Left lung (tissue), 10 donors: Measurements from ENCODE around the gene GBA3. TPM values are rescaled to one million over a fixed set of nuclear protein-coding genes. Genes with fewer than 3 reads are reported as not detected.

Source experiments
- ATAC-seq: fragments of 200-7000 bp; cut with Tn5 transposase; one replicate; pipeline ENCODE4 v1.9.1; 2020; ENCODE audit warnings: moderate library complexity
- DNase-seq, 4 donors: peaks; one replicate each; pipeline ENCODE4 v3.0.0-alpha.2; 2013 to 2020
- H3K27ac ChIP-seq, 2 donors: fragments of 200-600 bp; sonication (generic) in 1 of 2; one replicate each; pipeline versions ENCODE4 v1.5.0 to v1.8.0; 2020 to 2021
- H3K27me3 ChIP-seq, 2 donors: fragments of 200-600 bp; sonication (generic) in 1 of 2; one replicate each; pipeline versions ENCODE4 v1.5.0 to v1.8.0; 2020 to 2021
- H3K36me3 ChIP-seq, 2 donors: fragments of 200-600 bp; sonication (generic) in 1 of 2; one replicate each; pipeline versions ENCODE4 v1.5.0 to v1.8.0; 2020 to 2021
- H3K4me1 ChIP-seq, 2 donors: fragments of 200-600 bp; one replicate each; pipeline ENCODE4 v1.8.0; 2021
- H3K4me3 ChIP-seq, 2 donors: fragments of 200-600 bp; sonication (generic) in 1 of 2; one replicate each; pipeline versions ENCODE4 v1.5.0 to v1.8.0; 2020 to 2021; ENCODE audit warnings: mild to moderate bottlenecking in 1 of 2
- H3K9me3 ChIP-seq, 2 donors: fragments of 200-600 bp; sonication (generic) in 1 of 2; one replicate each; pipeline versions ENCODE4 v1.5.0 to v1.8.0; 2020 to 2021
- intact Hi-C, 2 donors: fragments of 100-400 bp; cut with DNase I; formaldehyde crosslinking; loops; one replicate each; pipeline versions ENCODE4 v1.11.2 to v1.14.2; 2022
- polyA plus RNA-seq, 6 donors: library from polyadenylated mRNA; unstranded; fragments of 120-200 nt; gene quantifications; one replicate each; pipeline ENCODE4 v1.2.1, GENCODE V29; 2013; ENCODE audit not compliant: insufficient read length in 6 of 6
- total RNA-seq, 2 donors: library from RNA; stranded (reverse); fragmentation: NEBNext Ultra II Directional; extraction: Animal tissue kit (Norgen Biotek cat#: 25700); gene quantifications; one replicate each; pipeline ENCODE4 v1.2.1, GENCODE V29; 2021
- TF ChIP-seq, protein P1 (sequence below), 2 donors: fragments of 200-600 bp; sonication (generic) in 1 of 2; IDR thresholded peaks; one replicate each; pipeline versions ENCODE4 v1.5.0 to v1.8.0; 2021; ENCODE audit warnings: antibody characterized with exemption in 2 of 2
- donor health status: DM: no; HTN: yes; CAD: no.
- donor health status: DM: no; HTN: no; CAD: no.

The GBA3 gene
- total and polyA plus RNA-seq, 8 donors = 0.07 to 0.14 (median 0.13) TPM; not detected in 5

DNA sequence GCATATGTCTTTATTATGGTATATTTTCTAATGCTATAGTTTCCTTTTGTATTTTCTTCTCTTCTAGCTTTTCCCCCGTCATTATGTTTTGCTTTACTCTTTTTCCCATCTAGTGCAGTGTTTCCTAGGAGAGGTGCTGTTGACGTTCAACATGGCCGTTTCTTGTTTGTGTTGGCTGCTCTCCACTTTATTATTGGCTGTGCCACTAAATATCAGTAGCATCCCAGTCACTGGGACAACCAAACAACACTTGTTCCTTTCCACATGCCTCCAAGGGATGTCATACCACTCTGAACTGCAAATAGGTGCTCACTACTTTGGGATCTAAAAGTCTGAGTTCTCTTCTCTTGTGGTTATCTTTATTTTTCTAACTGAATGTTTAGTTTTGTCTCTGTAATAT, 26.5 kb downstream of the GBA3 start:
- ATAC-seq (no peak), DNase-seq (no peak)
- no peaks in the 10 kb centered on the region for H3K36me3 ChIP-seq
- intact Hi-C loops = no loop called here
- H3K9me3 ChIP-seq = peaks cover 0 to 1% of the 10 kb centered on the region in 2 donors
- H3K4me1 ChIP-seq = no peaks in the 10 kb centered on the region
- H3K27me3 ChIP-seq = no peaks in the 10 kb centered on the region
- TF ChIP-seq, protein P1, sequence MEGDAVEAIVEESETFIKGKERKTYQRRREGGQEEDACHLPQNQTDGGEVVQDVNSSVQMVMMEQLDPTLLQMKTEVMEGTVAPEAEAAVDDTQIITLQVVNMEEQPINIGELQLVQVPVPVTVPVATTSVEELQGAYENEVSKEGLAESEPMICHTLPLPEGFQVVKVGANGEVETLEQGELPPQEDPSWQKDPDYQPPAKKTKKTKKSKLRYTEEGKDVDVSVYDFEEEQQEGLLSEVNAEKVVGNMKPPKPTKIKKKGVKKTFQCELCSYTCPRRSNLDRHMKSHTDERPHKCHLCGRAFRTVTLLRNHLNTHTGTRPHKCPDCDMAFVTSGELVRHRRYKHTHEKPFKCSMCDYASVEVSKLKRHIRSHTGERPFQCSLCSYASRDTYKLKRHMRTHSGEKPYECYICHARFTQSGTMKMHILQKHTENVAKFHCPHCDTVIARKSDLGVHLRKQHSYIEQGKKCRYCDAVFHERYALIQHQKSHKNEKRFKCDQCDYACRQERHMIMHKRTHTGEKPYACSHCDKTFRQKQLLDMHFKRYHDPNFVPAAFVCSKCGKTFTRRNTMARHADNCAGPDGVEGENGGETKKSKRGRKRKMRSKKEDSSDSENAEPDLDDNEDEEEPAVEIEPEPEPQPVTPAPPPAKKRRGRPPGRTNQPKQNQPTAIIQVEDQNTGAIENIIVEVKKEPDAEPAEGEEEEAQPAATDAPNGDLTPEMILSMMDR (IDR thresholded peaks at IDR 0.05) = no peak
- H3K27ac ChIP-seq = no peak overlapping the region
- H3K4me3 ChIP-seq = no peak overlapping the region

DNA sequence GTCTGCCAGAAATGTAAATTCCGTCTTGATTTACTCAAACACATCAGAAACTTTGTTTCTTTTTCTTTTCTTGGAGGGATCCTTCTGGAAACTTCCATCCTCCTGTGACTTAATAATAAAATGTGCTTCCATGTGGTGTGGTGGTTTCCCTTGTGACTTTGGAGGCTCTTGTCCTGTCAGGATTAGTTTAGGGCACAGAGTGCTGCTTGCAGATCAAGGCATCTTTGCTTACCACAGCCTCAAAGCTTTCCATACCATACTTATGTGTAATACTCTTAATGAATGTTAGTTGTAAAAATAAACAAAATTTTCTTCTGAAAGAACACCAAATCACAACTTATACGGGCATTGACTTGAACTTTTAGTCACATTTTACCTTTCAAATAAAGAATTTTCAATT, 27.4 kb downstream of the GBA3 start:
- no peaks in the 10 kb centered on the region for H3K36me3 ChIP-seq
- H3K27ac ChIP-seq = no peak overlapping the region
- no peak for ATAC-seq
- H3K9me3 ChIP-seq = peaks cover 0 to 1% of the 10 kb centered on the region in 2 donors
- TF ChIP-seq, protein P1 (IDR thresholded peaks at IDR 0.05) = no peak
- no peaks in the 10 kb centered on the region for H3K27me3 ChIP-seq
- intact Hi-C loops = no loop called here
- no peaks in the 10 kb centered on the region for H3K4me1 ChIP-seq
- H3K4me3 ChIP-seq = no peak overlapping the region
- no peak for DNase-seq

DNA sequence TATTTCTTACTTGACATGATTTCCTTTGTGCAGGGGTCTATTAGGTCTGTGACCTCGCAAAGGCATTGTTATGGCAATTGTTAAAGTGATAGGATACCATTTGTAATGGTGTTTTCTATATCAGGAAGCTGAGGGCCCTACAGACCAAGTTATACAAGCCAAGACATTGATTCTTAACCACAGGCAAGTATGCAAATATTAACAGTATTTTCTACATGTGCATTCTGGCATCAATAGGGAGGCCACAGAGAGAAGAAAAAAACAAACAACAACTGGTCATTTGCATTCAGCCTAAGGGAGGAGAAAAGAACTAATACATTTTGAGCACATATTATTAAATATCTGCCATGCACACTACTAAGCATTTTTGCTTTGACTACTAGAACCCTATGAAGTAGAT, 28.5 kb downstream of the GBA3 start:
- H3K4me3 ChIP-seq = no peak overlapping the region
- H3K4me1 ChIP-seq = no peaks in the 10 kb centered on the region
- intact Hi-C loops = no loop called here
- H3K27me3 ChIP-seq = no peaks in the 10 kb centered on the region
- no peaks in the 10 kb centered on the region for H3K36me3 ChIP-seq
- no peak overlapping the region for H3K27ac ChIP-seq
- no peak for ATAC-seq
- H3K9me3 ChIP-seq = peaks cover 0 to 1% of the 10 kb centered on the region in 2 donors
- TF ChIP-seq, protein P1 (IDR thresholded peaks at IDR 0.05) = no peak
- DNase-seq = no peak

DNA sequence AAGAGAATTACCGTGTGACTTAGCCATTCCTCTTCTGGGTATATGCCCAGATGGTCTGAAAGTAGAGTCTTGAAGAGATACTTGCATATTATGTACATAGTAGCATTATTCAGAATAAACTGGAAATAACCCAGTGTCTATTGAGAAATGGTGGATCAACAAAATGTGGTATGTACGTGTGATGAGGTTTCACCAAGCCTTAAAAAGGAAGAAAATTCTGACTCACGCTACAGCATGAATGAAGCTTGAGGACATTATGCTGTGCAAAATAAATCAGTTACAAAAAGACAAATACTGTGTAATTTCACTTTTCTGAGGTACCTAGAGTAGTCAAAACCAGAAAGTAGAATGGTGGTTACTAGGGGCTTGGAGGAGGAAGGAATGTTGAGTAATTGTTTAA, 37.3 kb downstream of the GBA3 start:
- no peak for DNase-seq
- no peak for ATAC-seq
- H3K36me3 ChIP-seq = no peaks in the 10 kb centered on the region
- H3K9me3 ChIP-seq = no peaks in the 10 kb centered on the region
- H3K27ac ChIP-seq = no peak overlapping the region
- H3K4me1 ChIP-seq = no peaks in the 10 kb centered on the region
- TF ChIP-seq, protein P1 (IDR thresholded peaks at IDR 0.05) = no peak
- intact Hi-C loops = no loop called here
- H3K27me3 ChIP-seq = no peaks in the 10 kb centered on the region
- no peak overlapping the region for H3K4me3 ChIP-seq

DNA sequence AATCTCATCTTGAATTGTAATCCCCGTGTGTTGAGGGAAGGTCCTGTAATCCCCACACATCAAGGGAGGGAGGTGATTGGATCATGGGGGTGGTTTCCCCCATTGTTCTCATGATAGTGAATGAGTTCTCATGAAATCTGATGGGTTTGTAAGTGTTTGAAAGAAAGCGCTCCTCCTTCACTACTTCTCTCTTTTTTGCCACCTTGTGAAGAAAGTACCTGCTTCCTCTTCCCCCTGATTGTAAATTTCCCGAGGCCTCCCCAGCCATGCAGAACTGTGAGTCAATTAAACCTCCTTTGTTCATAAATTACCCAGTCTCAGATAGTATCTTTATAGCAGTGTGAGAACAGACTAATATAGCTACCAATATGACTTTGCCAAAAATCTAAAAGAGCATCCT, 41.1 kb downstream of the GBA3 start:
- Histone ChIP-seq H3K4me1 (no peaks in the 10 kb centered on the region), H3K36me3 (no peaks in the 10 kb centered on the region), H3K9me3 (no peaks in the 10 kb centered on the region), H3K4me3 (no peak overlapping the region), H3K27ac (no peak overlapping the region), H3K27me3 (no peaks in the 10 kb centered on the region)
- intact Hi-C loops = no loop called here
- TF ChIP-seq, protein P1 (IDR thresholded peaks at IDR 0.05) = no peak
- DNase-seq (no peak), ATAC-seq (no peak)
